GM12878 (cell line): ENCODE data around the gene FAAH2.

Experiments
- CTCF ChIP-seq, 3 experiments: IDR thresholded peaks in 2 of 3; conservative IDR thresholded peaks in 1 of 3; 2 replicates each; pipeline ENCODE4 v1.5.1; 2011; ENCODE audit warnings: low read depth in 3 of 3, low read length in 3 of 3, mild to moderate bottlenecking in 3 of 3, control low read depth in 2 of 3, moderate library complexity in 2 of 3, inconsistent platforms in 1 of 3, mixed read lengths in 1 of 3; ENCODE audit not compliant: control insufficient read depth in 2 of 3, insufficient read depth in 1 of 3; ENCODE audit errors: extremely low read depth in 1 of 3
- NRF1 ChIP-seq: conservative IDR thresholded peaks from 2 replicates; pipeline ENCODE4 v1.6.1; 2011; ENCODE audit warnings: mild to moderate bottlenecking, low read depth, low read length, improper control_type of control experiment
- PBX3 ChIP-seq: IDR thresholded peaks from 2 replicates; pipeline ENCODE4 v1.6.1; 2011; ENCODE audit warnings: mild to moderate bottlenecking, low read depth, low read length, moderate library complexity; ENCODE audit not compliant: insufficient replicate concordance
- STAT3 ChIP-seq: IDR thresholded peaks from 2 replicates; pipeline ENCODE4 v1.6.1; 2011; ENCODE audit warnings: low read depth, low read length, improper control_type of control experiment

- no peak for TF ChIP-seq CTCF (IDR thresholded peaks at IDR 0.05 in 2 of 3, conservative IDR thresholded peaks at IDR 0.05 in 1 of 3; ENCODE audit: control insufficient read depth in 2 of 3, extremely low read depth in 1 of 3, insufficient read depth in 1 of 3, low read depth in 3 of 3, low read length in 3 of 3)
- TF ChIP-seq STAT3: no peak
- no peak for TF ChIP-seq NRF1
- no peak for TF ChIP-seq PBX3
Observed at GRCh38 chrX:57422289-57422688, 135.8 kb downstream of the FAAH2 start.
